ENCODE data around the gene GALNT13. TPM values are rescaled to one million over a fixed set of nuclear protein-coding genes. Genes with fewer than 3 reads are reported as not detected.

GALNT13 gene
- total RNA-seq, 2 experiments from 2014 or later = not detected

DNA sequence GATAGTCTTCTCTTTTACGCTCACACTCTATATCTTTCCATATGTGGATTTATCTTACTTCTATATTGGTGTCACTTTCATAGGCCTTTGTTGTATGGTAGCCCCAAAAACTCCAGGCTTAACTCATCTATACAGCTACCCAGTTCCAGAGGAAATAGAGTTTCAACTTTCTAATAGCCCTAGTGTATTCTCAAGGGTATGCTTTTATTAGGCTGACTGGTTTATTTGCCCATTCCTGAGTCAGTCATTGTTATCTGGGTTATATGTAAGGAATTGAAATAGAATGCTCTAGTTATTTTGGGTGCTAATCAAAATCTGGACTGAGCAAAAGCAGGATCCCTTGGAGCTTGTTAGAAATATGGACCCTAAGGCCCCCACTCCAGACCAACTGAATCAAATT is 519.3 kb downstream of the GALNT13 start:
- no peaks in the 10 kb centered on the region for H3K27me3 Mint-ChIP-seq

DNA sequence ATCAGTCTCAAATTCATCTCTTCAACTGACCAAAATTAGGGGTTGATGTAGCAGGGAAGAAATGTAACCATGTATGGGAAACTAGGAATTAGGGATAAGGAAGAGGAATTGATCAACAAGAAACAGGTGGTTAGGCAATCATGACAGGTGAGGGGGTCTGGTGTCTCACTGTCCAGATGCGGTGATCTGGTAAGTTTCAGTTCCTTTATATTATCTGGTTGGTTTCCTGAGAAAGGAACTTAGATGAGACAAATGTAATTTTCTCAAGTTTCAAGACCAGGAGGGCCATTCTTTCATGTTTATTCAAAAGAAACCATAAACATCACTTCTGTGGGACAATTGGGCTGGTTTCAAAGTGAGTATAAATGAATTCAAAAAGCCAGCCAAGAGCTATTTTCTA is 520.5 kb downstream of the GALNT13 start:
- CTCF ChIA-PET = no interaction called here
- Mint-ChIP-seq H3K4me3 (no peak overlapping the region), H3K4me1 (ENCODE audit: low read depth) (no peaks in the 10 kb centered on the region), H3K27ac (no peak overlapping the region), H3K36me3 (ENCODE audit: low read depth) (no peaks in the 10 kb centered on the region), H3K9me3 (peaks cover 6% of the 10 kb centered on the region), H3K27me3 (no peaks in the 10 kb centered on the region)
- Histone ChIP-seq H3K4me3 (ENCODE audit: low read length) (no peak overlapping the region), H3K27ac (ENCODE audit: low read depth in 1 of 2, low read length in 2 of 2) (no peak overlapping the region), H3K36me3 (ENCODE audit: insufficient read depth, low read length) (no peaks in the 10 kb centered on the region), H3K4me1 (ENCODE audit: insufficient read depth, low read length) (no peaks in the 10 kb centered on the region), H3K27me3 (ENCODE audit: control insufficient read depth in 1 of 2, insufficient read depth in 2 of 2, low read length in 2 of 2) (no peaks in the 10 kb centered on the region), H3K9me3 (ENCODE audit: control insufficient read depth in 1 of 2, insufficient read depth in 1 of 2, low read length in 2 of 2) (peaks cover 0 to 7% of the 10 kb centered on the region in 2 experiments)
- ATAC-seq (ENCODE audit: poor library complexity) (no peak), DNase-seq (no peak)
- POLR2A ChIA-PET = no interaction called here
- TF ChIP-seq, protein P1, sequence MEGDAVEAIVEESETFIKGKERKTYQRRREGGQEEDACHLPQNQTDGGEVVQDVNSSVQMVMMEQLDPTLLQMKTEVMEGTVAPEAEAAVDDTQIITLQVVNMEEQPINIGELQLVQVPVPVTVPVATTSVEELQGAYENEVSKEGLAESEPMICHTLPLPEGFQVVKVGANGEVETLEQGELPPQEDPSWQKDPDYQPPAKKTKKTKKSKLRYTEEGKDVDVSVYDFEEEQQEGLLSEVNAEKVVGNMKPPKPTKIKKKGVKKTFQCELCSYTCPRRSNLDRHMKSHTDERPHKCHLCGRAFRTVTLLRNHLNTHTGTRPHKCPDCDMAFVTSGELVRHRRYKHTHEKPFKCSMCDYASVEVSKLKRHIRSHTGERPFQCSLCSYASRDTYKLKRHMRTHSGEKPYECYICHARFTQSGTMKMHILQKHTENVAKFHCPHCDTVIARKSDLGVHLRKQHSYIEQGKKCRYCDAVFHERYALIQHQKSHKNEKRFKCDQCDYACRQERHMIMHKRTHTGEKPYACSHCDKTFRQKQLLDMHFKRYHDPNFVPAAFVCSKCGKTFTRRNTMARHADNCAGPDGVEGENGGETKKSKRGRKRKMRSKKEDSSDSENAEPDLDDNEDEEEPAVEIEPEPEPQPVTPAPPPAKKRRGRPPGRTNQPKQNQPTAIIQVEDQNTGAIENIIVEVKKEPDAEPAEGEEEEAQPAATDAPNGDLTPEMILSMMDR (IDR thresholded peaks at IDR 0.05) = no peak
- intact Hi-C loops (cut with DNase I, micrococcal nuclease) = no loop called here

More for the DNA sequence above, 519.3 kb downstream of the GALNT13 start:
- no peaks in the 10 kb centered on the region for H3K36me3 ChIP-seq (ENCODE audit: insufficient read depth, low read length)
- no peak overlapping the region for H3K4me3 ChIP-seq (ENCODE audit: low read length)
- no peaks in the 10 kb centered on the region for H3K36me3 Mint-ChIP-seq (ENCODE audit: low read depth)
- DNase-seq = no peak
- no peak for ATAC-seq (ENCODE audit: poor library complexity)
- H3K4me3 Mint-ChIP-seq = no peak overlapping the region
- H3K4me1 Mint-ChIP-seq (ENCODE audit: low read depth) = no peaks in the 10 kb centered on the region
- H3K27me3 ChIP-seq (ENCODE audit: control insufficient read depth in 1 of 2, insufficient read depth in 2 of 2, low read length in 2 of 2) = no peaks in the 10 kb centered on the region
- peaks cover 0 to 7% of the 10 kb centered on the region in 2 experiments for H3K9me3 ChIP-seq (ENCODE audit: control insufficient read depth in 1 of 2, insufficient read depth in 1 of 2, low read length in 2 of 2)
- CTCF ChIA-PET = no interaction called here
- H3K27ac ChIP-seq (ENCODE audit: low read depth in 1 of 2, low read length in 2 of 2) = no peak overlapping the region
- H3K27ac Mint-ChIP-seq = no peak overlapping the region
- H3K9me3 Mint-ChIP-seq = peaks cover 6% of the 10 kb centered on the region
- H3K4me1 ChIP-seq (ENCODE audit: insufficient read depth, low read length) = no peaks in the 10 kb centered on the region
- TF ChIP-seq, protein P1 (IDR thresholded peaks at IDR 0.05) = no peak
- intact Hi-C loops (cut with DNase I, micrococcal nuclease) = no loop called here
- POLR2A ChIA-PET = no interaction called here

DNA sequence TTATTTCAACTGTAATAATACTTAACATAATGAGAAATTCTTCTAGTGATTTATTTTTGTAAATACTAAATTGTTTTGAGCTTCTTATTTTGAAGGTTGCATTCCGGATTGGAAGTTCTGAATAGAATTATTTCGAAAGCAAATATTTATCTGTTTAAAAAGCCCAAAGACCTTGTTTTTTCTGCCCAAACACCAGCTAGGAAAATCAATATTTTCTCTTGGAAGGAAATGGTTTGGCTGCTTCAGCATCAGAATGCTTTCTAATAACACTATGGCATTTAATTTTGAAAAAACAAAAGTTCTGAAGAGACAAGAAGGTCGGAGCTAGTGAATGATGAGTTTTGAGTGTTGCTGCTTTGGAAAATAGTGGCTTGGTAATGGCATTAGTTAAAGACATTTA is 522.9 kb downstream of the GALNT13 start:
- POLR2A ChIA-PET = no interaction called here
- TF ChIP-seq, protein P1 (IDR thresholded peaks at IDR 0.05) = no peak
- peaks cover 0 to 3% of the 10 kb centered on the region in 2 experiments for H3K9me3 ChIP-seq (ENCODE audit: control insufficient read depth in 1 of 2, insufficient read depth in 1 of 2, low read length in 2 of 2)
- H3K27ac ChIP-seq (ENCODE audit: low read depth in 1 of 2, low read length in 2 of 2) = no peak overlapping the region
- Mint-ChIP-seq H3K27ac (no peak overlapping the region), H3K4me1 (ENCODE audit: low read depth) (no peaks in the 10 kb centered on the region), H3K4me3 (no peak overlapping the region), H3K36me3 (ENCODE audit: low read depth) (no peaks in the 10 kb centered on the region), H3K9me3 (peaks cover 2% of the 10 kb centered on the region), H3K27me3 (no peaks in the 10 kb centered on the region)
- H3K4me3 ChIP-seq (ENCODE audit: low read length) = no peak overlapping the region
- intact Hi-C loops (cut with DNase I, micrococcal nuclease) = no loop called here
- H3K4me1 ChIP-seq (ENCODE audit: insufficient read depth, low read length) = no peaks in the 10 kb centered on the region
- ATAC-seq (ENCODE audit: poor library complexity) = no peak
- no peaks in the 10 kb centered on the region for H3K36me3 ChIP-seq (ENCODE audit: insufficient read depth, low read length)
- no peaks in the 10 kb centered on the region for H3K27me3 ChIP-seq (ENCODE audit: control insufficient read depth in 1 of 2, insufficient read depth in 2 of 2, low read length in 2 of 2)
- DNase-seq = no peak
- CTCF ChIA-PET = no interaction called here
